Activated T-cell treated with anti-CD3 and anti-CD28 coated beads, Interleukin-2, amount 50 U/mL, for 1 hour (primary cell): ENCODE data around the gene HOXB1.
"Not testable (repeated sequence)": the region's sequence is repeated elsewhere in the genome, so short reads cannot be mapped to it uniquely, and the experiment has no call there.

Experiments used
- DNase-seq: peaks from one replicate; pipeline ENCODE4 v3.0.0-alpha.2; 2020

Gene HOXB1

DNA sequence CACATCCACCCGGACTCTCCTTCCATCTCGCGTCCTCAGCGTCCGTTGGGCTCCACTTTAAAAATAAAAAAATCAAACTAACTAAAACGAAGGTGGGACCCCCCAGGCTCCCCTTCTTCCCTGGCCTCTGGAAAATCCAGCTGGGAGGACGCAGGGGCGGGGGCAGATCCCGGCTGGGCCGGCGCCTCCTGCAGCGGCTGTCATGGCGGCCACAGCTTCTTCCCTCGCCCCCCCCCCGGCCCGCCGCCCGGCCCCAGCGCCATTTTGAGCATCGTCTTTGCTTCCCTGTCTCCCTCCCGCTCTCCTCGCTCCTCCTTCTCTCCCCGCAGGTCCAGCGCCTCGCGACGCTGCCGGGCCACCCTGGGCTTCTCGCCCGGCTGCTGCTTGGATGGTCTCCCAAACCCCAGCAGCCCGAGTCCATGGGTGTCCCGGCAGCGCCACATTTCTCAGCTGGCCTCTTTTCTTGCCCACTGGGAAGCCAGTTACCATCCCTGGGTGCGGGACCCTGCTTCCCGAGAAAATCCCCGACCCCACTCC, 10.8 kb upstream of the HOXB1 start:
- peak; percentile 63 for DNase-seq

DNA sequence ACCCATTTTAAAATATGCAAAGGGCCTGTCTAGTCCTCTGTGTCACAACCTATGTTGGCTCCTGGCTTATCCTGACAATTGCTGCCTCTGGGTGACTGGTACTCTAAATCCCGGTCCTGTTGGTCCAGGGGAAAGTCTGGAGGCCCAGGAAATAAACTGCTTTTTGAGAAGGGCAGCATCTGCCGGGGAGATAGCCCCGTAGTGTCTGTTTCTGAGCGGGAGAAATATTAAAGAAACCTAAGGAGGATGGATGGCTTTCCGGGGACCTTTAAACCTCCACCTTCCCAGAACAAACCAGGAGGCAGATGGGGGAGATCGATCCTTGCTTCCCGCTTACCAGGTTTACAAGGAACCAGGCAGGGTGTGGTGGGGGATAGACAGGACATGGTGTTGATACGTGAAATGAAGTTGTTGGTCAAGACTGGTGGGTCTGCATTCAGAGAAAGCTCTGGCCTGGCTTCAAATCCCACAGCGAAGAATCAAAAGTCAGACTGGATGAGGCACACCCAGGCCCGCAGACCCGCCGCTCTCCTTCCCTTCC, 10.3 kb upstream of the HOXB1 start:
- peak; percentile 33 for DNase-seq

- no peak for DNase-seq
Measured at GRCh38 chr17:48540213-48540612, 9.4 kb upstream of the HOXB1 start.

DNA sequence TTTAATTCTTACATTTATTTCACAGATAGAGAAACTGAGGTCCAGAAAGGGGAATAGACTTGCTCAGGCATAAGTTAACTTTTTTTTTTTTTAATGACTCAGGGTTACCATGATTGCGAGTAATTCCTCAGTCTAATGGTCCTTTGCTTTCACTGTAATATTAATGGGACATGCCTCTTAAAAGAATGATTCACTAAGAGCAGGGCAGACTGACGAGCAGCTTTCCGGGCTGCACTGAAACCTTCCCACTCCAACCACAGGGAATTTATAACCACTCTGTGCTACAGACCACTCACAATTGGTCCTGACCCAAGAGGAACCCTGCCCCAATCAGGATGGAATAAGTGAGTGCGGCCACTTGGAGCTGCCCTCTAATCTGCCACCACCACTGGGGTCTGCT, 8.4 kb upstream of the HOXB1 start:
- no peak for DNase-seq

DNA sequence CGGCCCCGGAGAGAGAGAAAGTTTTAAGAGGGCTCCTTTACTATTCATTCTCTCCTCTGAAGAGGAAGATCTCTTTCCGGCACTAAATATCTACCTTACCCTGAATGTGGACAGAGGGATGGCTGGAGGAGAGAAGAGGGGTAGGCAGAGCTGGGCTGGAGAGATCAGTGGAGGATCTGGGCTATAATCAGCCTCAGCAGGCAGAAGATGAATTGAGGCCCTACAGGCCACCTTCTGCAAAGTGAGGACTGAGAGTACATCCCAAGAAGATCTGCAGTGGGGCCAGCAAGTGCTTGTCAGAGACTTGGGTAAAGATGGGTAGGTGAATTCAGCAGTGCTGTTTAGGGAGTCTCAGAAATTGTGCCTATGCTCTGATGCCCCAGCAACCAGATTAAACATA, 6.5 kb upstream of the HOXB1 start:
- no peak for DNase-seq

- DNase-seq, result not testable (repeated sequence)
Measured at GRCh38 chr17:48535793-48536559, 5.2 kb upstream of the HOXB1 start.

DNA sequence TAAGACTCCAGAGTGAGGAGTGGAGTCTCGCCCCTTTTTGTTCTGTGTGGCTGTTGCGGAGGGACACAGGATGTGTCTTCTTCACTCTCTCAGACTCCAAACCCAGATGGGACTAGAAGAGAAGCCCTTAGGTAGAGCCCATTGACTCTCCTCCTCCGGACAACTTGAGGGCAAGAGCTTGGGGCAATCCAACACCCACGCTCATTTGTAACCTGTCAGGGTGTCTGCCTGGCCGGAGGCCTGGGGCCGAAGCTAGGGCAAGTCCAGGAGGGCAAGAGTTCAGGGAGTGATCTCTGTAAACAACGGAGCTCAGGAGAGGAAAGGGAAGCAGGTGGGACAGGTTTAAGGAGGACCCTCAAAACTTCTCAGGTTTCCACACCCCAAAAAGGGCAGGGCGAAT, 1.4 kb upstream of the HOXB1 start:
- no peak for DNase-seq

DNA sequence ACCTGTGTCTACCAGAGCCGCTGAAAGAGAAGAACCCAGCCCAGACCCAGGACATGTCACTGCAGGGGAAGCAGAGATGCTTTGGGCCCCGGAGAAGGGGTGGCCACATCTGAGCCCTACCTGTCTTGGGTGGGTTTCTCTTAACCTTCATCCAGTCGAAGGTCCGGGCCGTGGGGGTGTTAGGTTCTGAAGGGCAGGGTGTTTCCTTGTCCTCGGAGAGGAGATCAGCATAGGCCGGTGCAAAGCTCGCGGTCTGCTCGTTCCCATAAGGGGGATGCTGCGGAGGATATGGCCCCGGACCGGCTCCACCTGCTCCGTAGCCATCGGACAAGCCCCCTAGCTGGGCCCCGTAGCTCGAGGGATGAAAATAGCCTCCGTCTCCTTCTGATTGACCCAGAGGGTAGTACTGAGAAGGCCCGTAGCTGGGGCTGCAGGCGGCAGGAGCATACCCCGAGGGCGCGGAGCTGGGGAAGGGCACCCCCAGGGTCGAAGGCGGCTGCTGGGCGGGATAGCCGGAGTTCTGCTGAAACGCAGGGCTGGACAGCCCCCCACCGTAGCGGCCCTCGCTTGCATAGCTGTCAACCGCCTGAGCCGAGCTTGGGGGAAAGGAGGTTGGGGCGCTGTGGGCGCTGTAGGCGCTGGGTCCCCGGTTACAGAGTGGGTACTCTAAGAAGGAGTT, 464 bp downstream of the HOXB1 start:
- DNase-seq, result no peak

DNA sequence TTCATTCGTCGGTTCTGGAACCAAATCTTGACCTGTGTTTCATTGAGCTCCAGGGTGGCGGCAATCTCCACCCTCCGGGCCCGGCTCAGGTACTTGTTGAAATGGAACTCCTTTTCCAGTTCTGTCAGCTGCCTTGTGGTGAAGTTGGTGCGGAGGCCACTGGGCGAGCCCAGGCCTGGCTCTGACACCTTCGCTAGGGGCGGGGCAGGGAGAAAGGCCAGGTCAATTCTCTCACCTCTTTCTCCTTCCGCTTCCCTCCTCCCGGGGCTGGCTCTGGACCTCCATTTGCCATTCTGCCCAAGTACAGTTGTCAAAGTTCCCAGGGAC, 1.2 kb downstream of the HOXB1 start:
- DNase-seq, result no peak

- DNase-seq, result no peak
Measured at GRCh38 chr17:48528936-48529682, 1.7 kb downstream of the HOXB1 start.

DNA sequence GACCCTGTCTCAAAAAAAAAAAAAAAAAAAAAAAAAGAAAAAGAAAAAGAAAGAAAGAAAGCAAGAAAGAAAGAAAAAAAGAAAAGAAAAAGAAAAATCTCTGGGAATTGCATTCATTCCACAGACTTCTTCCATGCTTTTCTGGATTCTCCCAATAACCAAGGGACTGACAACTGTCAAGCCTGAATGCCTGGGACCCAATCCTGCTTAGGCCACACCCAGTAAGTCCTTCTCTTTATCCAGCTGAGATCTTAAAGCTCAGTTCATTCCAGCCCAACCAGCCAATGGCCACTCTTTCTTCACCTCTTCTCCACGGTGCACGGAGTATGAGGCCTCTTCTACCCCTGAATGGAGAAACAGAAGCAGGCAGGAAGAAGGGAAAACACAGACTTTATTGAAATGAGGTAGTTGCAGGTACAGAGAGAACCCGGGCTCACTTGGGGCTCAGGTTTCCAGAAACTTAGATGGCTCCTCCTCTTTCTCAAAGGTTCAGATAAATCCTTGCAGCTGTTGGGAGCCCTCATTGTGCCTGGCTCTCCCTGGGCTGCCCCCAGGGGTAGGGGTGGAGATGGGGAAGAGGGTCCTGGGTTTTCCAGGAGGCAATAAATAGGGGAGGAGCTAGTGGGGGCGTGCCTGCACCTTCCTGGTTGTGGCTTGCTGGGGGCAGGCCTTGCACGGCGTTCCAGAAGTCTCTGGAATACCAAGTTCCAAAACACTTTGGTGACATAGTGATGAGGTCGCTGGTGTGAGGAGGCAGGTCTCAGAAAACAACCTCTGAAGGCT, 2.5 kb downstream of the HOXB1 start:
- DNase-seq, result no peak

DNA sequence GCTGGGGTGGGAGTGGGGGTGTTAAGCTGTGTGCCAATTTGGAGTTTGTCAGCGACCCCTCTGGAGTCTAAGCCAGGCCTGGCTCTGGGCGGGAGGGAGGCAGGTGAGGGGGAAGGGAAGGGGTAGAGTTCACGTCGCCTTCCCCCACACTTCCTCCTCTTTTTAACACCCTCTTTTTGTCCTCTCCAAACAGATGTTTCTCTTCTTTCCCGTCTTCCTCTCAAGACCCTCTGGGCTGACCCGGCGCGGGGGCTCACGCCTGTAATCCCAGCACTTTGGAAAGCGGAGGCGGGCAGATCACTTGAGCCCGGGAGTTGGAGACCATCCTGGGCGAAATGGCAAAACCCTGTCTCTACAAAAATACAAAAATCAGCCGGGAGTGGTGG, 3.3 kb downstream of the HOXB1 start:
- DNase-seq, result no peak

DNA sequence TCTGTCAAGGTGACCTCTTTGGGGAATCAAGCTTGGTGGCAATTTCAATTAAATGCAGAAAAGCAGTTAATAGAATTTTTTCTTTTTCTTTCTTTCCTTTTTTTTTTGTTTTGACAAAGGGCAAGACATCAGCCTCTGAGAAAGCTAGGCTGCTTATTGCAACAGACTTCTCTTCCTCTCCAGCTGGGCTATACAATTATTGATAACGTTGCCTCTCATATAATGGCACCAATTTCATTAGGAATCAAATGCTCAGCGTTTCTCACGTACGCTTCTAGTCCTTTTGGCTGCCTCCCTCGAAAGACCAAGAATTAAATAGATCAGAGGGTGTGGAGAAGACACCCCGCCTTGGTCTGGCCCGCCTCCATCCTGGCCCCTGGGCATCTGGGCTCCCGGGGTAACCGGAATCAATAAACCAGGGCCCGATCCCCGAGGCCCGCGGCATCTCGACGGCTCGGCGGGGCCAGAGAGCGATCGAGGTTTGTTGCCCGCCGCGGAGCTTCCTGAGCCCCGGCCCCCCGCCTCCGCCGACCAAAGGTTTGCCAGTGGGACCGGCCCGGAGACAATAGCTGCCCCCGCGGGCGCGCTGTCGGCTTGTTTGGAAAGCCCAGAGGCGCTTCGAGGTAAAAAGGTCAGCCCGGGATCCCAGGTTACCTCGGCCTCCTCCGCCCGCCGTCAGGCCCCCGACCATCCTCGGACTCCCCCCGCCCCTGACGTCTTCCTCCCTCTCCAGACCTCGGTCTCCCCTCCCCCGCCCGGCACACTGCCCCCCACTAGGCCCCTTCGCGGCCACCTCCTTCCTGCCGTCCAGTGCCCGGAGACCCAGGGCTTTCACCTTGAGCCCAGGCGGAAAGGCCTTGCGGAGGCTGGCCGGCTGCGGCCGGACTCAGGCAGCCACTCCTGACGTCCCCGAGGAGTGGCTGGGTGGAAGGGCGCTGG, 3.9 kb downstream of the HOXB1 start:
- DNase-seq, result no peak

GRCh38 chr17:48523010-48523409, 7.8 kb downstream of the HOXB1 start:
- DNase-seq, result no peak

DNA sequence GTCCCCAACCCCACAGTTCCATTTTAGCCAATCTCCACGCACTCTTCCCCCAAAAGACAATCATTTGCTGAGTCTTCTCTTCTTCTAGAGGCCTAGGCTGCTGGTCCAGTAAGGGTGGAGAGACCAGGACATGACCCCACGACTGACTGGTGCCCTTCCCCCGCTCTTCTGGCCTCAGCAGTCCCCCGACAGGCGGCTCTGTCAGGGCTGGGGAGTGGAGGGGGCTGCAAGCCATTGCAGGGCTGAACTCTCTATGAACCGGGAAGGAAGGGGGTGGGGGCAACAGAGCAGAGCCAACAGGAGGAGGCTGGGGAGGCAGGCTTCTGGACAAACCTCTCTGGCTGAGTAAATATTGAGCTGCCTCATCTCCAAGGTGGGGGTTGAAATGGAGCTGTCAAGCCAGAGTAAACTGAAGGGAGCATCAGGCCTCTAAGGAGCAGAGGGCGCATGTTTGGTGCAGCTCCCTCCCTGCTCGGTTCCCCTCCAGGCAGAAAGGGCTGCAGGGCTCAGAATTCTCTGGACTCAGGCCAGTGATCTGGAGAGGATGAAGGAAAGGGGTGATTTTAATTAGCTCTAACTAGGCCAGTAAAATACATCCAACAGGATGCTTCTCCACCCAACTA, 8.7 kb downstream of the HOXB1 start:
- DNase-seq, result no peak

GRCh38 chr17:48520631-48521079, 10.2 kb downstream of the HOXB1 start:
- no peak for DNase-seq

DNA sequence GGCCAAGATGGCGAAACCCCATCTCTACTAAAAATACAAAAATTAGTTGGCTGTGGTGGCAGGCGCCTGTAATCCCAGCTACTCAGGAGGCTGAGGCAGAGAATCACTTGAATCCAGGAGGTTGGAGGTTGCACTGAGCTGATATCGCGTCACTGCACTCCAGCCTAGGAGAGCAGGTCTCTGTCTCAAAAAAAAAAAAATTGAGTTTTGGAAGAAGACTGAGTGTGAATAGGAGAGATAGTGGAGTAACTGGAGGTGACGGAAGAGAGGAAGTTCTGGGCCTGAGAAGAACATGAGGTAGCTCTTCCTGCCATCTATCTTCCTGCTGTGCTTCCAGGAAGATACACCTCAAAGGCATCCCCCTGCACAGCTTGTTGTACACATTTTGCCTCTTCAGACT, 11.4 kb downstream of the HOXB1 start:
- DNase-seq, result no peak

DNA sequence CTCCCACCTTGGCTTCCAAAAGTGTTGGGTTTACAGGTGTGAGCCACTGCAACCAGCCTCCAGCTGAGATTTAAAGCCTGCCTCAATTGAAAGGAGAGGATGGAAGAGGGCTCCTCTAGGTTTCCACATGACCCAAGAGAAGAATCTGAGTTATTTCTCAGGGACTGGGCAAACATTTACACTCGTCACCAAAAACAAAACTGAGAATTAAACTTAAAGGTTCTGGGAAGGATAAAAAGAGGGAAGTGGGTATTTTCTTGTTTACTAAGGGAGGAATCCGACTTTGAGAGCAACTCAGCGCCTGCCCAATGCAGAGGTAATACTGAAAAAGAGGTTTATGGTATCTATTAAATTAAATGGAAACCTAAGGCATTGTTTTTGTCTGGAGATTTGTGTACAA, 13.3 kb downstream of the HOXB1 start:
- DNase-seq, result no peak

GRCh38 chr17:48515925-48516900, 14.6 kb downstream of the HOXB1 start:
- no peak for DNase-seq

DNA sequence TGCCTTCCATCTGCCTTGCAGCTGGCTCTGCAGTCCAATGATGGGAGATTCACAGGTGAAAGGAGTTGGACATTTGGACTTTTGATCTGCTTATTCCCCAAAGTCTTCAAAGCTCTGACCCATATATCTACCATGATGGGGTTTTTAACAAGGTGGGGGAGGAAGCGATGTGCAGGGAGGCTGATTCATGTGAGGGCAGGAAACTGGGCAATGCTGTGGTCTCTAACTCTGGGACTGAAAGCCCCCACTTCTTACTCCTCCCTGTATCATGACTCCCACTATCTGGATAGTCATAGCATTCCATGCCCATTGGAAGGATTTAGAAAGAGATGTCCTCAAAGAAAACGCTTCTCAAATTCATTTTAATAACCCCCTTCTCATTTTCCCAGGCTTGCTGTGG, 16.3 kb downstream of the HOXB1 start:
- DNase-seq, result no peak
